Measurements from ENCODE around the gene ATOX1.

DNA sequence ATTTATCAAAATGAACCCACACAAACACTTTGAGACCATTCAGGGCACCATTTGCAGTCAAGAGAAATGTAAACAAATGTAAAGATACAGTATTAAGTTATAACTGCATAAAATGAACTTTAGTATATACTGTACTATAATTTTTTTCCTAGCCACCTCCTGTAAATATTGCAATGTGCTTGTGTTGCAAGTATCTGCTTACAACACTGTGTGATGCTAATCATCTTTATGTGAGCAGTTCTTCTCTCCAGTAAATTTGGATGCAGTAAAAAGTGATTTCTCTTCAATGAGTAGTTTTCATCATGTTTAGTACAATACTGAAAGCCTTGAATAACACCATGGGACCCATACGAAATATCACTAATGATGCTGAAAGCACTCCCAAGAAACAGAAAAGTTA, 22.8 kb upstream of the ATOX1 start:
- TF ChIP-seq, protein P1, sequence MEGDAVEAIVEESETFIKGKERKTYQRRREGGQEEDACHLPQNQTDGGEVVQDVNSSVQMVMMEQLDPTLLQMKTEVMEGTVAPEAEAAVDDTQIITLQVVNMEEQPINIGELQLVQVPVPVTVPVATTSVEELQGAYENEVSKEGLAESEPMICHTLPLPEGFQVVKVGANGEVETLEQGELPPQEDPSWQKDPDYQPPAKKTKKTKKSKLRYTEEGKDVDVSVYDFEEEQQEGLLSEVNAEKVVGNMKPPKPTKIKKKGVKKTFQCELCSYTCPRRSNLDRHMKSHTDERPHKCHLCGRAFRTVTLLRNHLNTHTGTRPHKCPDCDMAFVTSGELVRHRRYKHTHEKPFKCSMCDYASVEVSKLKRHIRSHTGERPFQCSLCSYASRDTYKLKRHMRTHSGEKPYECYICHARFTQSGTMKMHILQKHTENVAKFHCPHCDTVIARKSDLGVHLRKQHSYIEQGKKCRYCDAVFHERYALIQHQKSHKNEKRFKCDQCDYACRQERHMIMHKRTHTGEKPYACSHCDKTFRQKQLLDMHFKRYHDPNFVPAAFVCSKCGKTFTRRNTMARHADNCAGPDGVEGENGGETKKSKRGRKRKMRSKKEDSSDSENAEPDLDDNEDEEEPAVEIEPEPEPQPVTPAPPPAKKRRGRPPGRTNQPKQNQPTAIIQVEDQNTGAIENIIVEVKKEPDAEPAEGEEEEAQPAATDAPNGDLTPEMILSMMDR (IDR thresholded peaks at IDR 0.05), result no peak
- TF ChIP-seq, protein P2, sequence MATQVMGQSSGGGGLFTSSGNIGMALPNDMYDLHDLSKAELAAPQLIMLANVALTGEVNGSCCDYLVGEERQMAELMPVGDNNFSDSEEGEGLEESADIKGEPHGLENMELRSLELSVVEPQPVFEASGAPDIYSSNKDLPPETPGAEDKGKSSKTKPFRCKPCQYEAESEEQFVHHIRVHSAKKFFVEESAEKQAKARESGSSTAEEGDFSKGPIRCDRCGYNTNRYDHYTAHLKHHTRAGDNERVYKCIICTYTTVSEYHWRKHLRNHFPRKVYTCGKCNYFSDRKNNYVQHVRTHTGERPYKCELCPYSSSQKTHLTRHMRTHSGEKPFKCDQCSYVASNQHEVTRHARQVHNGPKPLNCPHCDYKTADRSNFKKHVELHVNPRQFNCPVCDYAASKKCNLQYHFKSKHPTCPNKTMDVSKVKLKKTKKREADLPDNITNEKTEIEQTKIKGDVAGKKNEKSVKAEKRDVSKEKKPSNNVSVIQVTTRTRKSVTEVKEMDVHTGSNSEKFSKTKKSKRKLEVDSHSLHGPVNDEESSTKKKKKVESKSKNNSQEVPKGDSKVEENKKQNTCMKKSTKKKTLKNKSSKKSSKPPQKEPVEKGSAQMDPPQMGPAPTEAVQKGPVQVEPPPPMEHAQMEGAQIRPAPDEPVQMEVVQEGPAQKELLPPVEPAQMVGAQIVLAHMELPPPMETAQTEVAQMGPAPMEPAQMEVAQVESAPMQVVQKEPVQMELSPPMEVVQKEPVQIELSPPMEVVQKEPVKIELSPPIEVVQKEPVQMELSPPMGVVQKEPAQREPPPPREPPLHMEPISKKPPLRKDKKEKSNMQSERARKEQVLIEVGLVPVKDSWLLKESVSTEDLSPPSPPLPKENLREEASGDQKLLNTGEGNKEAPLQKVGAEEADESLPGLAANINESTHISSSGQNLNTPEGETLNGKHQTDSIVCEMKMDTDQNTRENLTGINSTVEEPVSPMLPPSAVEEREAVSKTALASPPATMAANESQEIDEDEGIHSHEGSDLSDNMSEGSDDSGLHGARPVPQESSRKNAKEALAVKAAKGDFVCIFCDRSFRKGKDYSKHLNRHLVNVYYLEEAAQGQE (IDR thresholded peaks at IDR 0.05; ENCODE audit: insufficient read depth in 1 of 2, low read depth in 2 of 2, low read length in 1 of 2), result no peak
- TF ChIP-seq POLR2AphosphoS5 (IDR thresholded peaks at IDR 0.05; ENCODE audit: low read depth, low read length), result no peak
- TF ChIP-seq SIN3A (IDR thresholded peaks at IDR 0.05; ENCODE audit: borderline replicate concordance, insufficient read depth, low read depth, low read length), result no peak
- no peak for TF ChIP-seq TCF7L2 (IDR thresholded peaks at IDR 0.05; ENCODE audit: low read depth, low read length)
